Suppressor macrophage treated with lipopolysaccharide for 4 hours (primary cell): ENCODE results near the gene NTS.

ENCODE experiments used
- DNase-seq: peaks from one replicate; pipeline ENCODE4 v3.0.0-alpha.2; 2020

NTS gene, protein sequence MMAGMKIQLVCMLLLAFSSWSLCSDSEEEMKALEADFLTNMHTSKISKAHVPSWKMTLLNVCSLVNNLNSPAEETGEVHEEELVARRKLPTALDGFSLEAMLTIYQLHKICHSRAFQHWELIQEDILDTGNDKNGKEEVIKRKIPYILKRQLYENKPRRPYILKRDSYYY

DNA sequence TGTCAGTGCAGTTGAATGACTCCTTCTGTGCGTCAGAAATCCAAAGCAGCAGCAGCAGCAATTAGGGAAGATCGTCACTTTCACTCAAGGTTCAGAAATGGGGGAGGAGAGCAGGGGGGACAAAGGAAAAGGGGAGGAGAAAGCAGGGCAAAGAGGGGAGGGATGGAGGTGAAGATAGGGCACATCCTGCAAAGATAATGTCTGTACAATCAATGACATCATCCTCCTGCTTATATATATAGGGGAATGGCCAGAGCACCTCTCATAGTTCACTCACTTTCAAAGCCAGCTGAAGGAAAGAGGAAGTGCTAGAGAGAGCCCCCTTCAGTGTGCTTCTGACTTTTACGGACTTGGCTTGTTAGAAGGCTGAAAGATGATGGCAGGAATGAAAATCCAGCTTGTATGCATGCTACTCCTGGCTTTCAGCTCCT, at the start of gene NTS:
Gene NTS (plus strand): TSS at position 265 of the 431 bp plus-strand sequence. CDS start 109 bp downstream, at position 374.
- DNase-seq = no peak

DNA sequence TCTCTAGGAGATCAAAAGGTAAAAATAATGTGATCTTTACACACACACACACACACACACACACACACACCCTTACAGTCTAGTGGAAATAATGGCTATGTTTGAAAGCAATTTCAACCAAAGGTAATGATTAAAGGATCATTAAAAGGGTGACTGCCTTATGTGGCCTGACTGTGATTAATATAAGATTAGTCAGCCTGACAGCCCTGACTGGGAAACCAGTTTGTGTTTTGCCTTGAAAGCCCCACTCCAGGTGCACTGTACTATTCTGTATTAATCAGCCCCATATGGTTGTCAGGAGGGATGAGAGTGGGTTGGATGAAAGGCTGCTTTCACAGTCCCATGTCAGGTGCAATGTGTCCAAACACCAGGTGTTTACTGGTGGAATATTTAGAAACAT, 48.3 kb upstream of the NTS start:
- no peak for DNase-seq

GRCh38 chr12:85828576-85828975, 45.5 kb upstream of the NTS start:
- DNase-seq = no peak

- no peak for DNase-seq
Observed at GRCh38 chr12:85829391-85829790, 44.7 kb upstream of the NTS start.

DNA sequence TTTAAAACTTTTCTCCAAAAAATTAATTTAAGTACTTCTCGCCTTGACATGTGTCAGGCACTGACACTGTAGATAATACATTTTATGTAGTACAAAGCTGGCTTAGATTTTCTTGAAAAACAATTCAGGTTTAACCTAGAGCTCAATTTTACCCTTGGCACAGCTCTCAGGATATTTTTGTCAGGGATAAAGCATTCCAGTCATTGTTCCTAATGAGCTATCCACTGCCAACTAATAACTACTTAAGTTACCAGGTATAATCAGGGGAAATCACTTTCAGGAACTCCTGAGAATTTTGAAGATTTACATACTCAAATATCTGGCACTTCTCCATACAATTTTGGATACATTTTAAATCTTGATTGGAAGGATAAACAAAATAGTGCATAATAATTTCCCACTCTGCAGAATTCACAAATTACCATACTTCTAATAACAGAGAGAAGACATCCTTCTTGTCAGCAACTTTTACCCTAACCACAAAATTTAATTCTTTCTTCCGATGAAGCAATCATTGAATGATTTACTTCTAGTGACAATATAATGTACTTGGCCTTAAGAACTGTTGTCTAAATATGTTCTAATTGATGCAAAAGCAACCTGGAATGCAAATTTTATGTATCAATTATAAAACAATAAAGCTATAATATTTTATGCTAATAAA, 42.6 kb upstream of the NTS start:
- DNase-seq = no peak

DNA sequence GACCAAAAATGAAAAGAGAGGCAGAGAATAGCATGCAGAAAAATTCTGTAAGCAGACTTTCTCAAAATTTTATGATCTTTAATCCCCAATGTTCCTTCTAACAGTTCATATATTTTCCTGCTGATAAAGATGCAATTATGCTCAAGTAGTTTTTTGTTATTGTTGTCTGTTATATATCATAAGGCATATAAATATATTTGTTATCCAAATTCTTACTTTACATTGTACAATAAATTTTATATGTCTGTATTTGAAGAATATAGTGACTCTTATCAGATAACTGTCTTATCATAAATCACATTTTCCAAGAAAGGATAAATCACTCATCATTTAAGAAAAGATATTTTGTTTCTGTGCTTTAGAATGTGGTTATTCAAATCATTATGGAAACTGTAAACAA, 40.5 kb upstream of the NTS start:
- DNase-seq = no peak

GRCh38 chr12:85834378-85834777, 39.7 kb upstream of the NTS start:
- DNase-seq = no peak

DNA sequence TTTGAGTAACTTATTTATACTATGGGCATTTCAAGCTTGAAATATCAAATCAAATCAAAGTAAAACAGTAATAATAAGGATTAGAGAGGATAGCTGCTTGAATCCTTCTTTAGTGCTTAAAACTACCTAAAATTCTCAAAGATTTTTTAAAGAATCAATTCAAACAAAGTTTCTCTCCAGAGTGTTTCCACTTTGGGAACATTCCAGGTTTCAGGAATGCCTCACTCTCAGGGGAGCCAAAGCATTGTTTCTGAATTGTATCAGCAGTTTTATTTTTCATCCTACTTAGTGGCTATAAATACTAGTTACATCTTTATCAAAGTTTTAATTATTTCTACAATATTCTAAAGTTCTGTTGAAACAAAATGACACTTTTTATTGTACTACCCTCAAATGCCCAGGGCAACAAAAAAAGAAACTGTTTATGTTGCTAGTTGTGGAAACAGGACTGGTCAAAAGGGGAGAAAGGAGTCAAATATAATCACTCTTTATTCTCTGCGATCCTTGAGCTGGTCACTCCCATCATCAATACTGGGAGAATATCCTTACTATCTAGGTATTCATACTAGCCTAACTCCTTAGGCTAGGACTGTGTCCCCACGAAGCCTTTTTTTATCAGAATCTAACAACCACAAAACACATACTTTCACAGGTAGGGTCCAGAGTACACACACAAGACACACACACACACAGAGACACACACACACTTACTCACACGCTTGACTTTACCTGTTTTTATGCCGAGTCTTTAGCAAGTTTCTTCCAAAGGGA, 38.5 kb upstream of the NTS start:
- no peak for DNase-seq

DNA sequence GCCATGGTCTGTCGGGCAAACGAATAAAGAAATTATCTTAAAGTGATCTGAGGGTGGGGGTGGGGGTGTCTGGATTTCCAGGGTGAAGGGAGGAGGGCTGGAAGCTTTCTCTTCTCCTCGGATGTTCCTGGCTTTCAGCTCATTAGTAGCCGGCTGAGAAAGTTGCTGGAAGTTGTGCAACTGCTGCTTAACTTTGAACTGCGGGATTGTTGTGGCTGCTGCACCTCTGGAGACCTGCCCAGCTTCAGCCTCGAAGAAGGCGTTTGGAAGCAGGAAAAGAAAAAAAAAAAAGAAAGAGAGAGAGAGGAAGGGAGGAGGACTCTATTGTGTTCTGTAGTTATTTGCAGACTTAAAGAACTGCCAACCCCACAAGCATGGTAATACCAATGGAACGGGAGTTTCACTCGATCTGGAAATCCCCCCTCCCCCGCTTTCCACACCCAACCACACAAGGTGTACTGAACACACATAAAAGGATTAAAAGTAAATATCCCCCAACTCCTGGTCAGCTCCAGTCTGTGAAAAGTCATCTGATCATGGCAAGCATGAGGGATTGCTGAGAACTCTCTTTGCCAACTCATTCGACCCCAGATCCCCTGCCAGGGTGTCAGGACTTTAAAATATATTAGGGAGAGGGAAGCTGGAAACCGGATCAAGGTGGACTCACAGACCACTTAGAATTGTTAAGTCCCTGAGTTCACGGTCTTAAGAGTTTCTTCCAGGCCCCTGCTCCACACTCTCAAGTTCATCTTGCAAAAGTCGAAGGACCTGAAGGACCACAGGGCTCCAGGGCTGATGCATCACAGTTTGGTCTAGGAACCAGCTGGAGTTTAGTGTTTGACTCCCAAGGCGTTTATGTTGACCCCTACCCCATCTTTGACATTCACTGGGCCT, 37.7 kb upstream of the NTS start, which contains the start of gene RASSF9:
Gene RASSF9 (minus strand): TSS at position 213 of the 894 bp plus-strand sequence. CDS start 208 bp downstream, at position 5.
- no peak for DNase-seq

DNA sequence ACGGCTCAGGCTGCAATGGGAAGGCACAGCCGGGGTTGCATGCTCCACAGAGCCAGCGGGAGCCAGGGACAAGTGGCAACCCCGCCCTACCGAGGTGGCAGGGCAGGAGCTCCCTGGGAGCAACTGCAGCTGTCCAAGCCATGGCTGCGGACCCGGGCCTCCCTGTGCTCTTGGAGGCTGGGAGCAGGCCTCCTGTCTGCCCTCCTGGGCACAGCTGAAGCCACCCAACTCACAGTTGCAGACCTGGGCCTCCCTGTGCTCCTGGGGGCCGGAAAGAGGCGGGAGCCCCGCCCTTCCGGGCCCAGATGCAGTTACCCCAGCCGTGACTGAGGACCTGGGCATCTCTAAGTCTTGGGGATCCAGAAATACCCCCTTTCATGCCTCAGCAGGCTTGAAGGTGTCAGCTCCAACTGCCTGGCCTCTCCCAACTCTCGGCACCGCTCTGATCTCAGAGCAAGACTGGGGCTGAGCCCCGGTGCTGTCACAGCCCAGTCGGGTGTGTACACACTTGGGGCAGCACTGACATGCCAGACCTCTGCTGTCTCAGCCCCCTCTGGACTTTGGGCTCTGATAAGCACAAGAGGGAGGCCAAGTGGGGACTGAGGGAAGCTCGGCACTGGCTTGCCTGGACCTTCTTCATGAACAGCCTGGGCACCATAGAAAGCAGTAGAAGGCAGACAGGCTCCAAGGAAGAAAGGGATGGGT, 30.3 kb upstream of the NTS start:
- no peak for DNase-seq

DNA sequence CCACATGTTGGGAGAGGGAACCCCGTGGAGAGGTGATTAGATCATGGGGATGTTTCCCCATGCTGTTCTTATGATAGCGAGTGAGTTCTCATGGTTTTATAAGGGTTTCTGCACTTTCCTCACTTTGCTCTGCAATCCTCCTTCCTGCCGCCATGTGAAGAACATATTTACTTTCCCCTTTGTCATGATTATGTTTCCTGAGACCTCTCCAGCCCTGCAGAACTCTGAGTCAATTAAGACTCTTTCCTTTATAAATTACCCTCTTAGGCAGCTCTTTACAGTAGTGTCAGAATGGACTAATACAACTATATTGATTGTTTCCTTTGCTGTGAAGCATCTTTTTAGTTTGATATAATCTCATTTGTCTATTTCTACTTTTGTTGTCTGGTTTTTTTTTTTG, 24.8 kb upstream of the NTS start:
- no peak for DNase-seq

DNA sequence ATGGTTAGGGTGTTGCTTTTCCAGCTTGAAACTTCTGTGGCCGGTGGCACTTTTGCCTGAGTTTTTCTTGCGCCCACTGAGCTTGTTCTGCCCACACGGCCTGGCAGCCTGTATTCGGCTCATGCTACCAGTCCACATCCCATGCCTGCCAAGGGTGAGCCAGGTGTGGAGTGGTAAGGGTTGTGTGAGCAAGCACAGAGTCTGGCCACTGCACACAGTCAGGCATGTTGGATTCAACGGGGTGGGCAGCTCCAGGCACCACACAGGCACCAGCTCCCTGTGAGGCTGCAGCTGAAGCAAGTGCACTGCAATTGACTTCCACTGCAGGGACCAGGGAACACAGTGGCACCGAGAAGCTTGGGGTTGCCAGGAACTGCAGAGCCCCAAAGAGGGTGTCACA, 18.8 kb upstream of the NTS start:
- no peak for DNase-seq

DNA sequence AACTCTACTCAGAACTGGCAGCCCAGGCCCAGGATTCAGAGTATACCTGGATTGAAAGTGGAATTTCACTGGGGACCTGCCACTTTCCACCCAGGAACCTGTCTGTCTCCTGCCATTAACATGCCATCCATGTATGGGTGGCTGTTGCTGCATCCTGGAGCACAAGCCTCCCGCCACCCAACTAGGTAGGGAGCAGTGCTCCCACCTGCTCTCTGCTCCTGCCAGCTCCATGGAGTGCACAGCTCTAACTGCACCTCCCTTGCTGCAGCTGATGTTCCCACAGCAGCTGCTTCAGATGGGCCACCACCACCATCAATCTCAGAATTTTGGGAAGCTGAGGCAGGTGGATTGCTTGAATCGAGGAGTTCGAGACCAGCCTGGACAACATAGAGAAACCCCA, 17.1 kb upstream of the NTS start:
- DNase-seq = no peak

GRCh38 chr12:85865890-85866289, 8.2 kb upstream of the NTS start:
- DNase-seq = no peak

DNA sequence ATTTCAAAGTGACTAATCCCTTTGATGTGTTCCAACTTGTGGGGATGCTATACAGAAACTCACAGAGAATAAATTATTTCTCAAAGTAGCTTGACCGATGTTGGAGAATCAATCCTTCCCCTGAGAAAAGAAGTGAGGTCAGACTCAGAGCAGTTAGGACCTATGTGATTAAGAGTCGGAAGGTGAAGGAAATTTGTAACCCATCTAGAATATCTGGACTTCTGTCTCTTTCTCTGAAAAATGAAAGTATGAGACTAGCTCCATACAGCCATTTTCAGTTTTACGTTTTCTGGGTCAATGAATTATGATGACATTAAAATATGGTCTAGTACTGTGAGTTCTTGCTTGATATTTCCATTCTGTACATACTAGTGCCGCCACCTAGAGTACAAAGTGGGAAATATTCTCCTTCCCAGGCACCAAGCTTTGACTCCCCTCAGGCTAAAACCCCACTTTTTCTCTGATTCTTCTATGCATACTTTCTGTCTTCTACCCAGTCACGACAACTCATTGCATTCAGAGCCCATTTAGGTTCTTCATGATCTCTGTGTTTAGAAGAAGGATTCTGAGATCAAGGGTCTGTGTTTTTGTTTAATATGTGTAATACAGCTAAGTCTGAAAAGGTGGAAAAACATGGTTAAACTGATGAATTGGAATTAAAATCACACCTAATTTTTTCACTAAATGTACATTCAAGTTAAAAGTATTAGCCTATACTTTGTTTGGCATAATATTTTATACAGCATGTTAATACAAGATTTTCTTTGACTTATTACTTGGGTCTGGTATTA, 6.9 kb upstream of the NTS start:
- DNase-seq = peak; percentile 68

DNA sequence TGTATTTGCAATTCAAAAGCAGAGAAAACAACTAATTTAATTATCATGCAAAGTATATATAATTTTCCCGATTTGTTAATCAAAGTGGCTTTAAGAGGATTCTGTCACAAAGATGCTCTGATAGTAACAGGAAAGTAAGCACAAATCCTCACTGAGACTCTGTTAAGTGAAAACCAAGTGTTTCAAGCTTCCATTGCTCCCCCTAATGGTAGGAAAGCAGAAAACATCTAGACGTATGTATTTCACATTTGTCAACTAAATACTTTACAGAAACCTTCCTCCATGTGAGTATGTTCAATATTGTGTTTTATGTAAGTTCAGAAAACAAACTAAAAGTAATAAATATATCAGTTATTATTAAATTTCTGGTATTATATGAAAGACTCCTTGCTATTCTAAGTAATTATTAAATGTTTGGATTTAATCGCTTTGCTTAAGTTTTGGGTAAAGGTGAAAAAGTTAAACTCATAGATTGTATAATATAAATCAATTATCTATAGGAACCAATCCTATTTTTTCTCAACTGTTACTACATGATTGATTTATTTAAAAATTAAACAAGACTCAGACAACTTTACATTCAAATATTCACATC, 1.5 kb upstream of the NTS start:
- DNase-seq = peak; percentile 69

DNA sequence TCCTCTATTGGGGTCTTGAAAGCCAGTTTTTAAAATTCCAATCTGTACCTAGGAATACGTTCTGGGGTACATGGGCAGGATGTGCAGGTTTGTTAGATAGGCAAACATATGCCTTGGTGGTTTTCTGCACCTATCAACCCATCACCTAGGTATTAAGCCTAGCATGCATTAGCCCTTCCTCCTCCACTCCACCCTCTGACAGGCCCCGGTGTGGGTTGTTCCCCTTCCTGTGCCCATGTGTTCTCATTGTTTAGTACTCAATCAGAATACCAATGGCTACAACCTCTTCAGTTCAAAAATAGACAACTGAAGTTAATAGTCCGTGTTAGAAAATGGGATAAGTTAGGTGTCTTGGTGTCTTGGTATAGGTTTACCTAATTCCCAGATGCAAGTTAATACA, 3.4 kb downstream of the NTS start:
- no peak for DNase-seq

DNA sequence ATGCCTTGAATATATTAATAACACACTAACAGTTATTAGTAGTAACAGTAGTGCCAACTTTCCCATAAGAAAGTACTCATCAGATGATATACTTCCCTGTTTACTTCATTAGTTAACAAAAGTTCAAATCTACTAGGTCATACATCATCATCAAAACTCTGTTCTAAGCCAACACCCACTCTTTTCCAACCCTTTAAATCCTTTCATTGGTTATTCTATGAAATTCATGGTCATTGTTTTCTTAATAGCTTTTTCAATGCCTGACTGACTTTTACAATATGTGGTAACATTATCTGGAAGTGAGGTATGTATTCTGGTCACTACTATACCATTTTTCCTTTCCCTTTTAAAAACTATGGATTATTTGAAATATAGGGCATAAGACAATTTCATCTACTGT, 9.7 kb downstream of the NTS start:
- no peak for DNase-seq

DNA sequence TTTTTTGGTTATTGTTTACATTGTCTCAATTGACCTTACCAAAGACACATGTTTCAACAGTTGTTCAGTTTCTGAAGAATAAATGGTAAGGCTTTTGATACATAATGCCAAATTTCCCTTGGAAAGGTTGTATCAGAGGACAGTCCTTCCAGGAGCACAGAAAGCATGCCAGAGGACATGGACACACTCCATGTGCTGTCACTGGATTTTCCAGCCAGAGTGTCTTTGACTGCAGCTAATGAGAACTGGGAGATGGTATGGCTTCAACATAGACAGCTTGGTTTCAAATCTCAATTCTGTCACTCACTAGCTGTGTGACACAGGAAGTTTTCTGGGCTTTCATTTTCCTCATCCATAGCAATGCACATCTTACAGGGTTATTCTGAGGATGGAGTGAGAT, 20.6 kb downstream of the NTS start:
- no peak for DNase-seq

GRCh38 chr12:85920324-85920947, 46.3 kb downstream of the NTS start:
- peak; percentile 50 for DNase-seq
